Left ventricle myocardium superior (tissue), 1 donor: Measurements from ENCODE around the gene MTCL1. TPM values are rescaled to one million over a fixed set of nuclear protein-coding genes. Genes with fewer than 3 reads are reported as not detected.
"Not testable (repeated sequence)": the region's sequence is repeated elsewhere in the genome, so short reads cannot be mapped to it uniquely, and the experiment has no call there.

Source experiments
- ATAC-seq: fragments of 200-7000 bp; cut with Tn5 transposase; one replicate; pipeline ENCODE4 v1.9.1; 2020; ENCODE audit warnings: mild to moderate bottlenecking, moderate library complexity
- DNase-seq: peaks from one replicate; pipeline ENCODE4 v3.0.0-alpha.2; 2020
- intact Hi-C: fragments of 100-400 bp; cut with micrococcal nuclease; formaldehyde crosslinking; loops from one replicate; pipeline ENCODE4 v1.11.0; 2022
- total RNA-seq: library from RNA; stranded (reverse); fragmentation: NEBNext Ultra II Directional; extraction: Animal tissue kit (Norgen Biotek cat#: 25700); gene quantifications from one replicate; pipeline ENCODE4 v1.2.1, GENCODE V29; 2021
- donor health status: DM: no; HTN: yes; CAD: no; lungs with severe emphysema.

The MTCL1 gene
- total RNA-seq, 1 donor from 2014 or later = 6.7 TPM

DNA sequence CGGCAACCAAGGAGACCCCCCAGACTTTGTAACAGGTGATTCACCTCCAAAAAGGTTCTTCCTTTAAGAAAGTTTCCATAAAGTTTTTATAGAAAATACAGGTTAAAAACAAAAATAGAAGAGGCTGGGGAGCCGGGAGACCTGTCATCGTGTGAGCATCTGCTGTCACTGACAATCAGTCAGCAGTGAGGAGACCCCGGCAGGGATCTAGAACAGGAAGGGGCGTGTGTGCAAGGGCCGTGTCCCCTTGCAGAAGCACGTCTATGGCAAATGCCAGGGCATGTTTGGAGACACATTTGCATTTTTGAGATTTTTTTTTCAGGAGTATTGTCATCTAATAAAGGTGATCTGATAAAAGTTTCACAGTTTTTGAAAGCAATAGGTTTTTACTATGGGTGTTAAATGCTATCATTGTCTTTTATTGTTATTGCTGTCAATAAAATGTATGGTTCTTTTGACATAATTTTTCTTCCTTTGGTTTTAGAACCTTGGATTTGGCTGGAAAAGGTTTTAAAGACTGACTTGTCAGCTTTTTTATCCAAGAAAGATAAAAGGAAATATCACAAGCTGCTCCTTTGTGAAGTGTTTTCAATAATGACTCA, 52.1 kb downstream of the MTCL1 start:
- DNase-seq (no peak), ATAC-seq (no peak)
- intact Hi-C loops = no loop called here

DNA sequence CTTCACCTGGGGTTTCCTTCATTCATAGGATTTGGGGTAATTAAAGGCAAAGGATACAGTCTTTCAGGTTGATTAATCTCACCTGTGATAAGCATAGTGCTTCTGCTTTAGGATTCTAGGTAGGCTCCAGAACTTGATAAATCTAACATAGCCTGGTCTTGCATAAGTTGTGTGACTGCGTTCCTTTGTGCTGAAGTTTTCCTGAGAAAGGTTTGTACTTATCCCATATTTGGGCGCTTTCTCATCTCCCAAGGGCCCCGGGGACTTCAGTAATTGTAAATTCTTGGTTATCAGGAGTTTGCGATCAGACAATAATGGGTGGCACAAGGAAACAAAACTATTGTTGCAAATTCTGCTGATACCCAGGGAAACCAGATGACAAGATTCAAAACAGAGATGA, 53.1 kb downstream of the MTCL1 start:
- intact Hi-C loops = no loop called here
- no peak for DNase-seq
- no peak for ATAC-seq

- no peak for ATAC-seq
- intact Hi-C loops = no loop called here
- no peak for DNase-seq
Observed at GRCh38 chr18:8760984-8761383, 55.6 kb downstream of the MTCL1 start.

DNA sequence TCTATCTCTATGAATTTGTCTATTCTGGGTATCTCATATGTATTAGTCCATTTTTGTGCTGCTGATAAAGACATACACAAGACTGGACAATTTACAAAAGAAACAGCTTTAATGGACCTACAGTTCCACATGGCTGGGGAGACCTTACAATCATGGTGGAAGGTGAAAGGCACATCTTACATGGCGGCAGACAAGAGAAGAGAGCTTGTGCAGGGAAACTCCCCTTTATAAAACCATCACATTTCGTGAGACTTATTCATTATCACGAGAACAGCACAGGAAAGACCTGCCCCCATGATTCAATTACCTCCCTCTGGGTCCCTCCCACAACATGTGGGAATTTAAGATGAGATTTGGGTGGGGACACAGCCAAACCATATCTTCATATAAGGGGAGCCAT, 56.2 kb downstream of the MTCL1 start:
- ATAC-seq, DNase-seq, intact Hi-C loops: not testable (repeated sequence)

DNA sequence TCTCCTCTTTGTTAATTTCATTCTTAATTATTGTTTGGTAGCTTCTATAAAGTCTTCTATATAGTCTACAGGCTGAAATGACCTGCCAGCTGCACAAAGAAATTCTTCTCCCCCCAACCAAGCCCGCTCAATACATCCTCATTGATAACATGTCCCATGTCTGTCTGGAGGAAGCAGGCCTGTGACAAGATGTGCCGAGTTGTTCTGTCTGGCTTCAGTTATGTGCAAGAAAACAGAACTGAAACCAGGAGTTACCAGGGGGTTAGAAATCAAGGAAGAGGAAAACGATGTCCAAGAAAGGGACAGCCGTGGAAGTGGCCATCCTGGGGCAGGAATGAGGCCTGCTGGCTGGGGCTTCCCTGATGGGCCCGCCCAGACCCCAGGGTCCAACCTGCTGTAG, 57.6 kb downstream of the MTCL1 start:
- no peak for ATAC-seq
- intact Hi-C loops = no loop called here

DNA sequence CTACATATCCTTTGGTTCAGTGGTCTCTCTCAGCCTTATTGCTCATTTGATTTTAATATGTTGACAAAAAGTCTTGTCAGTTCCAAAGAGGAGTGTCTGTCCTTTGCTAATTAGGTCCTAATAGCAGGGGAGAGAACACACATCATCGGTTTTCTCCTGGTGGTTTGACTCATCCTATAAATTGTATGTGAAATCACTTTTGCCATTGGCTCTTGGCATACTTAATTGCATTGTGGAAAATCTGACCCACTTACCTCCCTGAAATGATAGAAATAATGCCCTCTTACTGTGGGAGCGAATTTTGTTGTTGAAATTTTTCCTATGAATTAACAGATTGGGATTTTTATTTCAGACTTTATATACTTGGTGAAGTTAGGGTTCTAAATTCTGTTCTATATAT, 58.3 kb downstream of the MTCL1 start:
- intact Hi-C loops = no loop called here
- DNase-seq = no peak
- ATAC-seq = no peak

More for the DNA sequence above, 57.6 kb downstream of the MTCL1 start:
- DNase-seq = no peak

- ATAC-seq = peak; percentile 27
- intact Hi-C loops = no loop called here
- no peak for DNase-seq
Observed at GRCh38 chr18:8765783-8766463, 60.6 kb downstream of the MTCL1 start.

DNA sequence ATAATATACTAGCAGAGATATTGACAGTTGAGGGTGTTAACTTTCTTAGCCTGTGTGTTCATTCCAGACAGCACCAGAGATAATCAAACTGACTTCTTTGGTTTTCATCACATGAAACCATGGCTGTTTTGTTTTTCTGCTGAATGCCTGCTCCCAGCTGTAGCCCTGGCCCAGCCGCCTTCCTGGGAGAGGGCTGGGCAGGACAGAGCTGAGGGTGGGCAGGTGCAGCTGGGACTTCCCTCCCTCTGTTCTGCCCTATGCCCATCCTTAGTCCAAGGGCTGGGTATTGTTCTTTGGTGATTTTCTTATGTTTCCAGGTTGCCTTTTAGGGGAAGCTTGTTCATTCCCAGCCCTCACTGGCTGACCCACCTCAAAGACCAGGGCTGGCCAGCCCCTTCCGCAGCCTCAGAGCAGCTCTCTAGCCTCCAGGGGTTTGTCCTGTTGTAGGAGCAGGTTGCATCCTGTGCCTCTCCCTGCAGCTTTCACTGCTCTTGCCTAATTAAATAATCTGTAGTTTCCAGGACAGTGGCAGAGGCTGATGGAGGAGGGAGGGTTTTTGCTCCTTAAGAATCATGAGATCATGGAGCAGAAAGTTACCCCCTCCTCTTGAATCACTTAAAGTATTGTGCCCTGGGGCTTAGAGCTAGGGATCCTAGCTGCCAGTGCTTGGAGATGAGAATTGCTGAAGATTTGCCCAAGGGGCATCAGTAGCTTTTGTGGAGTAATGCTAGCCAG, 61.4 kb downstream of the MTCL1 start:
- intact Hi-C loops = no loop called here
- ATAC-seq (peak; percentile 27), DNase-seq (no peak)

- ATAC-seq = no peak
- DNase-seq = no peak
- intact Hi-C loops = no loop called here
Observed at GRCh38 chr18:8767340-8767739, 62.0 kb downstream of the MTCL1 start.

- DNase-seq = no peak
- ATAC-seq = no peak
- intact Hi-C loops = no loop called here
Observed at GRCh38 chr18:8769509-8770095, 64.2 kb downstream of the MTCL1 start.

DNA sequence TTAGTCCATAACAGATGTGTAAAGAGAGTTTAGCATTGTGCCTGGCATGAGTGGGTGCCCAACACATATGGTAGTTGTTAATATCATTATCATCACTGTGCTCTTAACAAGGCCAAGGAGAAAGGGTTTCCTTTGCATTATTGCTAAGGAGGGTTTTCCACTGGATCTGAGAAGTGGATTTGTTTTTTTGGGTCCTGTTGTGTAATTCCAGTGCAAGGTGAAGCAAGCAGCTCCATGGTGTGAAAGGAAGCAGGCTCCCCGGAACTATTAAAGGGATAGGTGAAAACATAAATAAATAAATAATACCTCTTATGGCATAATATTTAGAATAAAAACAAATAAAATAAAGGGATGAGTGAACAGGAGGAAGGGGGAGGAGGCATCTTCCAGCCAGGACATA, 65.3 kb downstream of the MTCL1 start:
- intact Hi-C loops = no loop called here
- no peak for DNase-seq
- no peak for ATAC-seq

GRCh38 chr18:8771930-8772329, 66.6 kb downstream of the MTCL1 start:
- DNase-seq (peak; percentile 74), ATAC-seq (peak; percentile 84)
- intact Hi-C loops = no loop called here

DNA sequence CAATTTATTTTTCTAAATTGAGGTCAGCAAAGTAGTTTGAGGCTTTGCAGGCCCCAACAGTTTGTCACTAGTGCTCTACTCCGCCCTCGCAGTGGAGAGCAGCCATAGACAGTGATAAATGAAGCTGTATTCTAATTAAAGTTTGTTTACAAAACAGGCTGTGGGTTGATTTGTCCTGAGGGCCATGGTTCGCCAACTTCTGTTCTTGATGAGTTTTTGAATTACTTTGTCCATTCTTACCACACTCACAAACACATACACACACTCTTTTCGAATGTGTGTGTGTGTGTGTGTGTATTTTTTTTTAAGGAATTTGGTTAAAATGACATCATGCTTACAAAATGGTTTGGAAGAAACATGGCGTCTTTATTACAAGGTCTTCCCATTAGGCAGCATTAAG, 68.6 kb downstream of the MTCL1 start:
- intact Hi-C loops = no loop called here
- ATAC-seq (no peak), DNase-seq (no peak)

GRCh38 chr18:8776013-8776943, 70.9 kb downstream of the MTCL1 start:
- intact Hi-C loops = no loop called here
- DNase-seq (no peak), ATAC-seq (no peak)

DNA sequence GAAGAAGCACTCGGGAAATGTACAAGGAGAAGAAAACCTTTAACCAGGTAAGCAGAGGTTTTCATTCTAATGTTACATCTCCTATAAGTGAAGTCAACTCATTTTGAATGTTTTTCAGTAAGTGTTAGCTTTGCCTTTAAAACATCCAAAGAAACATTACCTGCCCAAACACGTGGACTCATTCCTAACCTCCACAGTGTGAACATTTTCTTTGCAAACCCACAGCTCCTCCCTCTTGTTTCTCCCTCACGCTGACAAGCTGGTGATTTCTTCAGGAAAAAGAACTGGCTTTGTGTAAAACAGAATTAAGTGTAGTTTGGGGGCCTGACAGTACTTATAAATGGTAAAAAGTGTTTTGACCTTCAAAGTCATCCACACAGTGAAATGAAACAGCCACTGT, 72.5 kb downstream of the MTCL1 start:
- no peak for ATAC-seq
- DNase-seq = no peak
- intact Hi-C loops = no loop called here

DNA sequence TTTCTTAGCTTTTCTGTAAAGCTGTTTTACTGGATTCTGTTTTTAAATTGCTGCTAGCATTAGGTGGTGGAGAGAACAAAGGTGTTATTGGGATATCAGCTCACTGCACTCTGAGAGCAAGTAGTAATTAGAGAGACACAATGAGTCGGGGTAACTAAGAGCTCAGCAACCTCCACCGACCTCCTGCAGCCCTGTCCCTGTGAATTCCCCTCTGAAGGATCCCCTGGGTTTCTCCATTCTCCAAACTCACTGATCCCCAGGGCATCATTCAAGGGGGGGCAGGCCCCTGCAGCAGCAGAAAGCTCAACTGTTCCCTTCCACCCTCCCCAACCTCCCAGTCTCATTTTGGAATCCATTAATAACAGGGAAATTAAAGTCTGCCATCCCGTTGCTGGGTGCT, 73.0 kb downstream of the MTCL1 start:
- intact Hi-C loops = no loop called here
- ATAC-seq (no peak), DNase-seq (no peak)

DNA sequence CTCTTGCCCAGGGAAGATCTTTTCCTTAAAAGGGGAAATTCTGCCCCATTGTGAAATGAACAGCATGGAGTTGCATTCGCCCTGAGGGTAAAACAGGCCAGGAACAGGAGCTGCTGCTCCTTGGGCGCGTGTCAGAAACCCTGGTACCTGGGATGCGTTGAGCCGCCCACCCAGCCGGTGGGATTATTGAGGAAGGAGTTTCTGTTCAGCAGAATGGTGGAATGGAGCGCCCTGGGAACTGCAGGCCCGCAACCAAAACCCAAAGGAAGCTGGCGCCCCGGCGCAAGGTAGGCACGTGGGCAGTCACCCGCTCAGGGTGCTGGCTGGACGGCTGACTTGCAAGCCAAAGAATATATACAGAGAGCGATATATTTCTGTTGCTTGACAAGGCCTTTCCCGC, 73.5 kb downstream of the MTCL1 start:
- intact Hi-C loops = no loop called here
- ATAC-seq (no peak), DNase-seq (no peak)

GRCh38 chr18:8779251-8779650, 73.9 kb downstream of the MTCL1 start:
- ATAC-seq = no peak
- intact Hi-C loops = no loop called here

GRCh38 chr18:8780227-8780626, 74.9 kb downstream of the MTCL1 start:
- no peak for ATAC-seq
- intact Hi-C loops = no loop called here
- DNase-seq = no peak

More at GRCh38 chr18:8779251-8779650, 73.9 kb downstream of the MTCL1 start:
- no peak for DNase-seq
